GM06990 (cell line): Measurements from ENCODE around the gene ERVV-1.

Experiments used
- DNase-seq: peaks from one replicate; pipeline ENCODE4 v3.0.0-alpha.2; 2011; ENCODE audit not compliant: insufficient read length; ENCODE audit errors: extremely low read depth
- H3K27me3 ChIP-seq: replicated peaks from 2 replicates; pipeline ENCODE4 v1.6.0; 2011; ENCODE audit warnings: low read length; ENCODE audit not compliant: control insufficient read depth, insufficient read depth
- H3K36me3 ChIP-seq: 2 replicates; pipeline ENCODE4 v1.5.1; 2011; ENCODE audit warnings: low read length; ENCODE audit not compliant: control insufficient read depth, insufficient read depth
- H3K4me3 ChIP-seq: replicated peaks from 2 replicates; pipeline ENCODE4 v1.5.1; 2011; ENCODE audit warnings: low read depth, mild to moderate bottlenecking, control low read depth, low read length
- TF ChIP-seq, protein P1 (sequence below): IDR thresholded peaks from 2 replicates; pipeline ENCODE4 v1.5.1; 2011; ENCODE audit warnings: low read length, control low read depth, mild to moderate bottlenecking, inconsistent platforms; ENCODE audit not compliant: insufficient read depth, poor library complexity, severe bottlenecking

ERVV-1 gene

DNA sequence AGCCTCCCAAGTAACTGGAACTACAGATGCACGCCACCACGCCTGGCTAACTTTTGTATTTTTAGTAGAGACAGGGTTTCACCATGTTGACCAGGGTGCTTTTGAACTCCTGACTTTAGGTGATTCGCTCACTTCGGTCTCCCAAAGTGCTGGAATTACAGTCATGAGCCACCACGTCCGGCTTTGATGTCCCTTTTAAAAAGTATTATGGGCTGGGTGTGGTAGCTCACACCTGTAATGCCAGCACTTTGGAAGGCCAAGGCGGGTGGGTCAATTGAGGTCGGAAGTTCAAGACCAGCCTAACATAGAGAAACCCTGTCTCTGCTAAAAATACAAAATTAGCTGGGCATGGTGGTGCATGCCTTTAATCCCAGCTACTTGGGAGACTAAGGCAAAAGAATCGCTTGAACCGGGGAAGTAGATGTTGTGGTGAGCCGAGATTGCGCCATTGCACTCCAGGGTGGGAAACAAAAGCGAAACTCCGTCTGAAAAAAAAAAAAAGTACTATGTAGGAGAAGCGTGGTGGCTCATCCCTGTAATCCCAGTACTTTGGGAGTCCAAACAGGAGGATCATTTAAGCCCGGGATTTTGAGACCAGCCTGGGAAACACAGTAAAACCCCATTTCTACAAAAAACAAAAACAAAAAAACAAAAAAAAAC, 22.8 kb upstream of the ERVV-1 start:
- Histone ChIP-seq H3K4me3 (no peak overlapping the region), H3K36me3 (no peaks in the 10 kb centered on the region), H3K27me3 (no peaks in the 10 kb centered on the region)
- no peak for DNase-seq
- TF ChIP-seq, protein P1, sequence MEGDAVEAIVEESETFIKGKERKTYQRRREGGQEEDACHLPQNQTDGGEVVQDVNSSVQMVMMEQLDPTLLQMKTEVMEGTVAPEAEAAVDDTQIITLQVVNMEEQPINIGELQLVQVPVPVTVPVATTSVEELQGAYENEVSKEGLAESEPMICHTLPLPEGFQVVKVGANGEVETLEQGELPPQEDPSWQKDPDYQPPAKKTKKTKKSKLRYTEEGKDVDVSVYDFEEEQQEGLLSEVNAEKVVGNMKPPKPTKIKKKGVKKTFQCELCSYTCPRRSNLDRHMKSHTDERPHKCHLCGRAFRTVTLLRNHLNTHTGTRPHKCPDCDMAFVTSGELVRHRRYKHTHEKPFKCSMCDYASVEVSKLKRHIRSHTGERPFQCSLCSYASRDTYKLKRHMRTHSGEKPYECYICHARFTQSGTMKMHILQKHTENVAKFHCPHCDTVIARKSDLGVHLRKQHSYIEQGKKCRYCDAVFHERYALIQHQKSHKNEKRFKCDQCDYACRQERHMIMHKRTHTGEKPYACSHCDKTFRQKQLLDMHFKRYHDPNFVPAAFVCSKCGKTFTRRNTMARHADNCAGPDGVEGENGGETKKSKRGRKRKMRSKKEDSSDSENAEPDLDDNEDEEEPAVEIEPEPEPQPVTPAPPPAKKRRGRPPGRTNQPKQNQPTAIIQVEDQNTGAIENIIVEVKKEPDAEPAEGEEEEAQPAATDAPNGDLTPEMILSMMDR: no peak

DNA sequence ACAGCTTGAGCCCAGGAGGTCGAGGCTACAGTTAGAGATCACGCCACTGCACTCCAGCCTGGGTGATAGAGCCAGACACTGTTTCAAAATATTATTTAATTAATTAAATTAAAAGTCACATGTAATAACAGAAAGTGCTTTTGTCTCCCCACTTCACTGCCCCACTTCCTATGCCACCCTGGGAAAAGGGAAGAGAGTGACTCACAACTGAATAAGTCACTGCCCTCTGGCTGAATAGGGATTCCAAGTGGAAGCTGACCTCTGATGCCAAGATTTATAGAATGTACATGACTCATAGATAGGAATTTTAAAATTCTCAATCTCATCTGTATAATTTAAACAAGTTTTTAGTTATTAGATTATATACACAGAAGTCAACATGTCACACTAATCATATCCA, 22.2 kb upstream of the ERVV-1 start:
- TF ChIP-seq, protein P1: no peak

DNA sequence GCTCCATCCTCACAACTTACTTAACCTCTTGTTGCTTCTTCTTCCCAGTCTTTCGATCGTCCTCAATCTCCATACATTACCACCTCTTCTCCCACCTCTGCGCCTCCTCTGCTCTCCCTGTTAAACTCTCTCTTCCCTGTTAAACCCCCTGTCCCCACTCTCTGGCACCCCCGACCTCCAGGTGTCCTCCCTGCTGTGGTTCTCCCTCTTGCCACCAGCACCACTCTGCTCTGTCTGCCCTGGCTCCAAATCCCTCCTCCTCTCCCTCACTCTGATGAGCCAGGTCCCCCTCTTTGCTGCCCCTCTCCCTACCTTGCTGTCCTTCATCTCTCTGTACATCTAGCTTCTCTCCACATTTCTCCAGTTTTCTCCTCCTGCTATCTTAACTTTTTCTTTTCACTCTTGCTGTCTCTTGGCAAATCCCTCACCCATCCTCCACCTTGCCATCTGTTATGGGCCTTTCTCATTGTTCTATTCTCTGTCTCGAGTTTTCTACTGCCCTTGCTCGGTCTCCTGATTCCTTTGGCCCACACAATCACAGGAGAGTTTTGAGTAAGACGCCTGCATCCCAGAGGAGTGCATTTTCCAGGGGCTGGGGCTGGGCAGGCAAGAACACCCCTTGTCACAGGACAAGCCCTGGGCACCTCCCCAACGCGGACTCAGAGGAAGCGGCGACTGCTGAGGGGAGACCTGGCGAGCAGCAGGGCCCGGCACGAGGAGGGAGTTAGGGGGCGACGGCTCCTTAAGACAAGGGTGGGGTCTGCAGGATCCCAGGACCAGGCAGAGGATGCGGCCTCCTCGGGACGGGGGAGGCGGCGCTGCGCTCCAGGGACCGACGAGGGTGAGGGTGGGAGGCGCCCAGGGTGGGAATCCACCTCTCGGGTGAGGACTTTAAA, 21.4 kb upstream of the ERVV-1 start:
- no peaks in the 10 kb centered on the region for H3K27me3 ChIP-seq
- H3K4me3 ChIP-seq: no peak overlapping the region
- TF ChIP-seq, protein P1: no peak
- H3K36me3 ChIP-seq: no peaks in the 10 kb centered on the region
- DNase-seq: no peak

More for the DNA sequence above, 22.2 kb upstream of the ERVV-1 start:
- Histone ChIP-seq H3K4me3 (no peak overlapping the region), H3K27me3 (no peaks in the 10 kb centered on the region), H3K36me3 (no peaks in the 10 kb centered on the region)
- DNase-seq: no peak

DNA sequence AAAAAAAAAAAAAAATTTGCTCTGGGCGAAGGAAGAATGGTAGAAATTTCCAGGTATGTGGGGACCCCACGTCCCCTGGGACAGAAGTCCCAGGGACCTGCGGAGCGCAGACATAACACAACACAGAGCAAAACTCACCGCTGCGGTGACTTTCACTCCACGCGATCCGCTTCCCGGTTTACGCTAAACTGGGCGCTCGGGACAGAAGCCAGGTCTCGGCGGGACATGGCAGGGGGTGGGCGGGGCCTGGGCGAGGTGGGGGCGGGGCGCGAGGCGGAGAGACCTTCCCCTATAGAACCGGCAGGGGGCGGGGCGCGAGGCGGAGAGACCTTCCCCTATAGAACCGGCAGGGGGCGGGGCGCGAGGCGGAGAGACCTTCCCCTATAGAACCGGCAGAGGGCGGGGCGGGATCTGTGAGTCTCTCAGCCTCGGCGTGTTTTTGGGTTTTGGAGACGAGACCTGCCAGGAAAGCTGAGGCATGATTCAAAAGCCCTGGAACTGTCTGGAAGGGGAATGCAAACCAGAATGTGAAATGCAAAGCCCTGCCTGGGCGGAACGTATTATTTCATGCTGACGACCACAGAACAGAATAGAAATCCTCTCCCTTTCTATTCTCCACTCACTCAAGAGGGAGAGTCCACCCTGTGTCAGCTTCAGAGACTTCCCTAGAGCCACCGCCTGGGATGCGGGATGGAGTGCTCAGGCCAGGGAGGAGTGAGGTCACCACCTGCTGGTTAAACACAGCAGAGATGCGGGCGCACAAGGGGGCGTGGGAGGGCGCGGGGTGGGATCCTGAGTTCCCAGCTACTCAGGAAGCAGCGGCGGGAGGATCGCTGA, 20.2 kb upstream of the ERVV-1 start:
- no peaks in the 10 kb centered on the region for H3K36me3 ChIP-seq
- DNase-seq: peak; percentile 28
- H3K4me3 ChIP-seq: no peak overlapping the region; the same call in 1 of the 2 replicates
- TF ChIP-seq, protein P1: peak; percentile 26
- no peaks in the 10 kb centered on the region for H3K27me3 ChIP-seq

DNA sequence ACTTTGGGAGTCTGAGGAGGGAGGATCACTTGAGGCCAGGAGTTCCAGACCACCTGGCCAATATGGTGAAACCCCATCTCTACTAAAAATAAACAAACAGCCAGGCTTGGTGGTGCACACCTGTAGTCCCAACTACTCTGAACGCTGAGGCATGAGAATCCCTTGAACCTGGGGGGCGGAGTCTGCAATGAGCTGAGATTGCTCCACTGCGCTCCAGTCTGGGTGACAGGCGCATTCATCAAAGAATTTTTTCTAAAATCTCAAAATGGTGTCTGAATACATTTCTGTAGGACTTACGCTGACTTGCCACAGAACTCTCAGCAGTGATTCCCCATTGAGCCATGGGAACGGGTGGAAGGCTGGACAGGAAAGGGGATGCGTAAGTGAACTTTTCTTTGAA, 18.0 kb upstream of the ERVV-1 start:
- H3K4me3 ChIP-seq: no peak overlapping the region
- H3K27me3 ChIP-seq: no peaks in the 10 kb centered on the region
- TF ChIP-seq, protein P1: no peak
- no peak for DNase-seq
- H3K36me3 ChIP-seq: no peaks in the 10 kb centered on the region
